Ramos (cell line): ENCODE data around the gene CD101.
"Not testable (repeated sequence)": the region's sequence is repeated elsewhere in the genome, so short reads cannot be mapped to it uniquely, and the experiment has no call there.

Source experiments
- in situ Hi-C: fragments of 300-500 bp; cut with MboI; formaldehyde crosslinking; loops from one replicate; pipeline ENCODE4 v1.14.3; 2022; ENCODE audit warnings: low sequenced_read_pairs; ENCODE audit not compliant: unreplicated experiment

Gene CD101, protein sequence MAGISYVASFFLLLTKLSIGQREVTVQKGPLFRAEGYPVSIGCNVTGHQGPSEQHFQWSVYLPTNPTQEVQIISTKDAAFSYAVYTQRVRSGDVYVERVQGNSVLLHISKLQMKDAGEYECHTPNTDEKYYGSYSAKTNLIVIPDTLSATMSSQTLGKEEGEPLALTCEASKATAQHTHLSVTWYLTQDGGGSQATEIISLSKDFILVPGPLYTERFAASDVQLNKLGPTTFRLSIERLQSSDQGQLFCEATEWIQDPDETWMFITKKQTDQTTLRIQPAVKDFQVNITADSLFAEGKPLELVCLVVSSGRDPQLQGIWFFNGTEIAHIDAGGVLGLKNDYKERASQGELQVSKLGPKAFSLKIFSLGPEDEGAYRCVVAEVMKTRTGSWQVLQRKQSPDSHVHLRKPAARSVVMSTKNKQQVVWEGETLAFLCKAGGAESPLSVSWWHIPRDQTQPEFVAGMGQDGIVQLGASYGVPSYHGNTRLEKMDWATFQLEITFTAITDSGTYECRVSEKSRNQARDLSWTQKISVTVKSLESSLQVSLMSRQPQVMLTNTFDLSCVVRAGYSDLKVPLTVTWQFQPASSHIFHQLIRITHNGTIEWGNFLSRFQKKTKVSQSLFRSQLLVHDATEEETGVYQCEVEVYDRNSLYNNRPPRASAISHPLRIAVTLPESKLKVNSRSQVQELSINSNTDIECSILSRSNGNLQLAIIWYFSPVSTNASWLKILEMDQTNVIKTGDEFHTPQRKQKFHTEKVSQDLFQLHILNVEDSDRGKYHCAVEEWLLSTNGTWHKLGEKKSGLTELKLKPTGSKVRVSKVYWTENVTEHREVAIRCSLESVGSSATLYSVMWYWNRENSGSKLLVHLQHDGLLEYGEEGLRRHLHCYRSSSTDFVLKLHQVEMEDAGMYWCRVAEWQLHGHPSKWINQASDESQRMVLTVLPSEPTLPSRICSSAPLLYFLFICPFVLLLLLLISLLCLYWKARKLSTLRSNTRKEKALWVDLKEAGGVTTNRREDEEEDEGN

DNA sequence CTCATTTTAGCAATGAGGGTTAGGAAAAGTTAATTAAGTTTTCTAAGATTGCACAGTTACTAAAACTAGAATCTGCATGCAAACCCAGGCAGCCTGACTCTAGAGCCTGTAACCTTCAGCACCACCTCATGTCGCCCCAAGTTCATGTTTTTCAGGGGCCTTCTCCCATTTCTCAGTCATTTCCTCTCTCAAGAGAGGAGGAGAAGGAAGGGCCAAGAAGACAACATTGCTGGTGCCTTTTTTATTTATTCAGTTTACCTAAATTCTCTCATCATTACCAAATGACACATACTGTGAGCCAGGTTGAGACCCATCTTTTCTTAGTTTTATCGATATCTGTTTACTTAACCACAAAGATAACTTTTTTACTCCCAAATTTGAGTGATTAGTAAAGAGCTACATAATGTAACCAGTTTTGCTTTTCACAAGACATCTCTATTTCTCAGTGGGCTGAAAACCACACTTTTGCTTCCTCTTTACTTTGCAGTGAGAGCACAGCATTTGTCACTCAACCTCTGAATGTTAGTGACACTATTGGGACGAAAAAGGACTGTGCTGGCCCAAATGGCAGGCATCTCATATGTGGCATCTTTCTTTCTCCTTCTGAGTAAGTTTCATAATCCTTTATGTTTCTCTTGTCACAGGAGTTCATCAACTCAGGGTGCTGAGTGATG lies at the start of gene CD101:
Gene CD101, plus strand, starts transcription at position 507 of the 674 bp plus-strand sequence. Its CDS starts 58 bp downstream, at position 565.
- in situ Hi-C loops = no loop called here

DNA sequence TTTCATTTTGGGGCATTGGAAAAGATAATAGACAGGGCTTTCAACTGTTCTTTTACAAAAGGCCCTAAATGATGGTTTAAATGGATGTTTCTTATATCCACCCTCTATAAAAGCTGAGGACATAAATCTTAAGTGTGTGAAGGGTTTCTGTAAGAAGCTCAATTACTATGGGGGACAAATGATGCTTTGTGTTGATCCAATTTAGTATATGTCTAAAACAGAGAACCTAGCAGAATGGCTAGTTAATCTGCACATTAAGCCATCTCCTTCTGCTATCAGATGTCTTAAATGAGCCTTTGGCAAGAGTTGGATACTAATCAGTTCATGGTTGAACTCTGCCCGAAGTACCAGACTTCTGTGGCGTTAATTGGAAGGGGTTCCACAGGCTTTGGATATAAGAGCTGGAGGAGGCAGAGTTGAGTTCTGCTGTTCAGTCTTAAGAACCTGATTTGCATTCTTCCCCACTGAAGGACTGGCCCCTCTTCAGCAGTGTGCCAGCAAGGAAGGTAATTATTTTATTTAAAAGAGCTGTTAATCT lies 48.8 kb upstream of the CD101 start:
- in situ Hi-C loops = no loop called here

- in situ Hi-C loops = no loop called here
Observed at GRCh38 chr1:116954440-116954839, 47.1 kb upstream of the CD101 start.

DNA sequence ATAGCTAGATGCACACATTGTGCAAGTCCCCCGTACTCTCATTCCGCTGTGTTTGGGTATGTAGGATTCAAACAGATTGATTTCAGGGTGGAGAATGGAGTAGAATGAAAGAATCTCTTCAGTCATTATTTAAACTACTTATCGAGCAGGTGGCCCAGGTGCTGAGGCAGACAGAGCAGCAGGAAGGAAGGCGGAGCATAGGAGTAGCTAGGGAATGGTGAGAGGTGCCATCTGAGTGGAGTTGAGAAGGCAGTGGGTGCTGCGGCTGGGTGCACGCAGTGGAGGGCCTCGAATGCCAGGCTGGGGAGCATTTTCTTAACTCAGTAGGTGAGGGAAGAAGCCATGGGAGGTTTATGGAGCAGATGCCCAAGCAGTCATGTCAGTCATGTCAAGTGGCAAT lies 45.2 kb upstream of the CD101 start:
- in situ Hi-C loops = no loop called here

DNA sequence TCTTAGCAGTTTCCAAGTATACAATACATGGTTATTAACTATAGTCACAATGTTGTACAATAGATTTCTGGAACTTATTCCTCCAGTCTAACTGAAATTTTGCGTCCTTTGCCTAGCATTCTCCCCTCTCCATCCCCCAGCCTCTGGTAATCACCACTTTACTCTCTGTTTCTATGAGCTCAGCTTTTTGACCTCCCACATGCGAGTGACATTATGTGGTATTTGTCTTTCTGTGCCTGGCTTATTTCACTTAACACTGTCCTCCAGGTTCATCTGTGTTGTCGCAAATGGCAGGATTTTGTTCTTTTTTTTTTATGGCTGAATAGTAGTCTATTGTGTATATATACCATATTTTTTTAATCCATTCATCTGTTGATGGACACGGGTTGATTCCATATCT lies 43.9 kb upstream of the CD101 start:
- in situ Hi-C loops = no loop called here

GRCh38 chr1:116958110-116958509 lies 43.5 kb upstream of the CD101 start:
- in situ Hi-C loops = no loop called here

- in situ Hi-C loops = no loop called here
Observed at GRCh38 chr1:116958977-116959376, 42.6 kb upstream of the CD101 start.

GRCh38 chr1:116961606-116962005 lies 40.0 kb upstream of the CD101 start:
- in situ Hi-C loops = no loop called here

- in situ Hi-C loops = no loop called here
Observed at GRCh38 chr1:116962987-116963639, 38.4 kb upstream of the CD101 start.

GRCh38 chr1:116966791-116967190 lies 34.8 kb upstream of the CD101 start:
- in situ Hi-C loops = no loop called here

- in situ Hi-C loops = no loop called here
Observed at GRCh38 chr1:116968724-116969123, 32.8 kb upstream of the CD101 start.

DNA sequence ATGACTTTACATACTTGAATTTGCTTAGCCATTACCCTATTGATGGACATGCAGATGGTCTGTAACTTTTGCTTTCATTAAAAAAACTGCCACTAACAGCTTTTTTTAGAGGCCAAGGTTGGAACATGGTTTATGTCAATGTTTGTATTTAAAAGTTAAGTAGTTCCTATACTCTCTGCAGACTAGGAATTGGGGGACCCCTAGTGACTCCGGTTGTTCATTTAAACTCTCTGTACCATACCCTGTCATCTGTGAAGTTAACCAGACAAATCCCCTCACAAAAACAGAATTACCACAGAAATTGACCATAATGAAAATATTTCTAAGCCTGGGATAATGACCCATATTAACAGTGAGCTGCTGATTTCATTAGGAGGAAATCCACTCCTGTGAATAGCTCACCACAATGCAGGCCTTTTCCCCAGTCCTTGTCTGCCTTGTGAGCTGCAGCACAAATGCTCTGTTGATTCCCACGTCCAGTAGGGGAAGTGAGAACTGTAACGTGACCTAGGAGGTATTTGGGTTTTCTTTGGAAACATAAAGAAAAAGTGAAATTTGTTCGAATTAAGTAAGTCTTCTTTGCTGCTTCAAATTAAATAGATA lies 30.2 kb upstream of the CD101 start:
- in situ Hi-C loops = no loop called here

DNA sequence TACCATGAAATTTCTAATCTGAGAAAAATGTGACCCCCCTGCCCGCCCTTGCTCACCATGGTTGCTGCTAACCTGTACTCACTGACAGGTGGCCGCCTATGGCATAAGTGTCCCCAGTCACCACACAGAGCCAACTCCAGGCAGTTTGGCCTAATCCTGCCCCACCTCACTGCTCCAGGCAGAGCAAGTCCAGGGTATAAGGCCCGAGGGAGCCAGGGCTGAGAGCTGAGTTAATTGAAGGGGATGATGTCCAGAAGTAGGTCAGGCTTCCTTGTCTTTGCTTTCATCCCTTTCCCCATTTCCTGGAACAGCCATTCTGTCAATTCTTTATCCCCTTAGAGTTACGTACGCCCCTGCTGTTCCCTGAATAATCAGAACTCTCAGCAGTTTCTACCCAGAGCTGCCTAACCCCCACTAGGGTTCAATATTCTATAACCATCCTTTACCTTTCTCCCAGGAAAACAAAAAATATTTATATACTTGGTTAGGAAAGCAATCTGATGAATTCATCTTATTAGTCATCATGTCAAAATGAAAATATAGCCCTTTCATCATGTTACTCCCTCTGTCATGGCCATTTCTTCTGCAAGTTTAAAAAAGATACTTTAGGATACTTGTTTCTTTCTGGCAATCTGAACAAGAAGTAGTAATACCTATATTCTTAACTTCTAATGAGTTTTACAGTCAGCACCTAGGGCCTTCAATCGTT lies 29.4 kb upstream of the CD101 start:
- in situ Hi-C loops = no loop called here

GRCh38 chr1:116972674-116973030 lies 28.9 kb upstream of the CD101 start:
- in situ Hi-C loops = no loop called here

DNA sequence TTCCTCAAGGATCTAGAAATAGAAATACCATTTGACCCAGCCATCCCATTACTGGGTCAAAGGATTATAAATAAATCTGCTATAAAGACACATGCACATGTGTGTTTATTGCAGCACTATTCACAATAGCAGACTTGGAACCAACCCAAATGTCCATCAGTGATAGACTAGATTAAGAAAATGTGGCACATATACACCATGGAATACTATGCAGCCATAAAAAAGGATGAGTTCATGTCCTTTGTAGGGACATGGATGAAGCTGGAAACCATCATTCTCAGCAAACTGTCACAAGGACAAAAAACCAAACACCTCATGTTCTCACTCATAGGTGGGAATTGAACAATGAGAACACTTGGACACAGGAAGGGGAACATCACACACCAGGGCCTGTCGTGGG lies 21.3 kb upstream of the CD101 start:
- in situ Hi-C loops = not testable (repeated sequence)

DNA sequence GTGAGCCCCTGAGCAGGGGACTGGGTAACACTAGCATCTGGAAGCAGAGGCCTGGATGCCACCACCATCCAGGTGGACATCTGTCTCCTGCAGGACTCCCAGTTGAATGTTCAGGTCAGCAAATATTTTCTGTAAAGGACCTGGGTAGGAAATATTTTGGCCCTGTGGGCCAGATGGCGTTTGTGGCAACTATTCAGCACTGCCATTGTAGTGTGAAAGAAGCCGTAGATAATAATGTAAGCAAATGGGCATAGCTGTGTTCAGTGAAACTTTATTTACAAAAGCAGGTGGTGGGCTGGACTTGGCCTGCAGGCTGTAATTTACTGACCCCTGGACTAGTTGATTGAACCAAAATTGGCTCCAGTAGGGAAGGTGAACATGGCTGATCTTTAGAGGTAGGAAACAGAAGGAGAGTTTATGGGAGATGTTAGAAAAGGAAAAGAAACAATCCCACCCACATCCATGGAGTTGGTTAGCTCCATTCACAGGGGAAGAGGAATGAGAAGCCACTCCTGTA lies 20.0 kb upstream of the CD101 start:
- in situ Hi-C loops = no loop called here

GRCh38 chr1:116982319-116983004 lies 19.1 kb upstream of the CD101 start:
- in situ Hi-C loops = no loop called here

DNA sequence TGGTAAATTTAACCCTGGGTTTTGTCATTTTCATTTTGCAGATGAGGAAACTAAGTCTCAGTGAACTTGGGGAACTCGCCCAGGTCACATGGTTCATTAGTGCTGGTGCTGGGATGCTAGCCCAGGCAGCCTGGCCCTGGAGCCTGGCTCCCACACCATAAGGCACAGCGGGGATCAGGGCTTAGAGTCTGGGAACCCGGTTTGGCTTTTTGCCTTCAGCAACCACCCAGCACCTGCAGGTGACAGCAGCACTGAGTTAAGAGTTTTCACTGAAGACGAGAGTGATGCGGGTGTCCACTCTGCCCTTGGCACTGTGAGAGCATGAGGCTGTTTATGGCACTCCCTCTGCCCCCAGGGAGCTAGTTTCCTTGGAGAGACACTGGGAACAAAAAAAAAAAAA lies 18.4 kb upstream of the CD101 start:
- in situ Hi-C loops = no loop called here
